GM08714 (cell line): Measurements from ENCODE around the gene MAX.
A peak's percentile ranks its signal among the peaks of the same experiment; 100 is the strongest.

Experiments
- H3K4me3 ChIP-seq: fragments of 200-500 bp; sonication (Bioruptor generic); 2 replicates; pipeline ENCODE4 v1.5.1; 2014; ENCODE audit warnings: mild to moderate bottlenecking, low read length, inconsistent platforms
- ZNF274 ChIP-seq: IDR thresholded peaks from 2 replicates; pipeline ENCODE4 v1.6.1; 2012; ENCODE audit warnings: mild to moderate bottlenecking, low read depth, low read length

The MAX gene

DNA sequence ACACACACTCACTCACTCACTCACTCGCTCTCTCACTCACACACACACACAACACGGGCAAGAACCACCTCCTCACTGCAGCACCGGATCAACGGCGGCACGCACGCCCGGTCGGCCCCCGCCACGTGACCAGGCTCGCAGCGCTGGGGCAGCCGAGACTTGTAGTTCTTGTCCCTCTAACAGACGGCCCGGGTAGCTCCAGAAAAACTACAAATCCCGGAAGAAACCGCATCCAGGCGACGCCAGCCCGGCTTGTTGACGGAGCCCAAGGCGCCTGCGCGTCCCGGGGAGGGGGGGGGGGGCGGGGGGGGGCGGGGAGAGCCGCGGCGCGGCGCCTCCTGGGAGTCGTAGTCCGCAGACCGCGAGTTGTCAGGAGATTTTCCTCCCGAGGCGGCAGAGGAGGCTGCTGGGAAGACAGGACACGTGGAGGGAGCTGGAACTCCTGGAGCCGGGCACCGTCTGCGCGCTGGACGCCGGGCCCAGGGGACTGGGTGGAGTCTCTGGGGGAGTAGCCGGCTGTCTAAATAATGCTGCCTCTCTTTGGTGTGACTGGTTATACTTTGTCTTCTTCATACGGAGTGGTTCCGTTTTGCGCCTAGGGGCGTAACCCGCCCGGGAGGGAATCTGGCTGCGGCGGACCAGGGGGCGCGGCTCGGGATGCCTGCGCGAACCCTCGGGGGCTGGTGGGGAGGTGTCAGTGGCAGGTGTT is at the start of gene MAX:
Gene MAX (minus strand): TSS at position 77 of the 709 bp plus-strand sequence. CDS start 178 bp downstream, outside the sequence.
- peak within 1 kb of the TSS; percentile 77 for H3K4me3 ChIP-seq
- no peak for TF ChIP-seq ZNF274

GRCh38 chr14:65151609-65151956 is 49.3 kb upstream of the MAX start:
- no peak overlapping the region for H3K4me3 ChIP-seq
- no peak for TF ChIP-seq ZNF274

GRCh38 chr14:65150898-65151608 is 48.7 kb upstream of the MAX start:
- no peak for TF ChIP-seq ZNF274
- no peak overlapping the region for H3K4me3 ChIP-seq

- no peak for TF ChIP-seq ZNF274
- no peak overlapping the region for H3K4me3 ChIP-seq
Measured at GRCh38 chr14:65149116-65149515, 46.8 kb upstream of the MAX start.

DNA sequence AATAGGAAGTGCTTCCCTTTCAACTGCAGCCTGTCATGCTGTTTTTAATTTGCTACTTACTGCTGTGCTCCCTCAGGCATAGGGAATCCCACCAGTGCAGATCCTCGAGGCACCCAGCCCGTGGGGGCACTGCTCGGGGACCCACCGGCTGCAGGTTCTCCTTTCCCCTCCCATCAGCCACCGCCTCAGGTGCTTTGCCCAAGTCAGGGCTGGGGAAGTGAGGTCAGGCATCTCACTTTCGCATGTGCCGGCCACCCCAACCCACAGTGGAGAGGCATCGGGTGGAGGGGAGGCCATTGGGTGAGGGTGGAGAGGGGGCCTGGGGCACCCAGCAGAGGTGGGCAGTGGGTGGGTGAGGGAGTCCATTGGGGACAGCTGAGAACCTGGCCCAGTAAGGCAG is 41.9 kb upstream of the MAX start:
- no peak for TF ChIP-seq ZNF274
- H3K4me3 ChIP-seq: no peak overlapping the region

DNA sequence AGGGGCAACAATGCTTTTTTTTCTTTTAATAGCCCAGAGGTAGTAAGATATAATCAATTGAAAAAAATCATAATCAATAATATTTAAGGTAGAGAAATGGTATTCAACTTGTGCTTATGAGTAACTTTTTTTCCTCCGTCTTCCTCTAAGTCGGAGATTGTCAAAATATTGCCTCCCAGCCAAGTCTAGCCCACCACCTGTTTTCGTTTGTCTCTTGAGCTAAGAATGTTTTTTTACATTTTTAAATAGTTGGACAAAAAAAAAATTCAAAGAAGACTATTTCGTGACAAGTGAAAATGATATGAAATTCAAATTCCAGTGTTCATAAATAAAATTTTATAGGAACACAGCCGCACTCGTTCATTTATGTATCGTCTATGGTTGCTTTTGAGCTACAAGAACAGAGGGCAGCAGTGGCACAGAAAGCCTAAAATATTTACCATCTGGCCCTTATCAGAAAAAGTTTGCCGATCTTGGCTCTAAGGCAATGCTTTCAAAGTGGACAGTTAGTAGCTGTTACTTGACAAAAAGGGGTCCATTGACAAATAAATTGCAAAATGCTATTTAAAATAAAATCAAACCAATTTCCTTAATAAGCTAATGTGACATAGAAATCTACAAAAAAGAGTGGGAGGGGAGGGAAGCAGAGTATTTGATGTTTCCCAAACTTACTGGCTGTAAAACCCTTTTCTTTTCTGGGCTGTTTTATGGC is 40.8 kb upstream of the MAX start:
- no peak overlapping the region for H3K4me3 ChIP-seq
- no peak for TF ChIP-seq ZNF274

DNA sequence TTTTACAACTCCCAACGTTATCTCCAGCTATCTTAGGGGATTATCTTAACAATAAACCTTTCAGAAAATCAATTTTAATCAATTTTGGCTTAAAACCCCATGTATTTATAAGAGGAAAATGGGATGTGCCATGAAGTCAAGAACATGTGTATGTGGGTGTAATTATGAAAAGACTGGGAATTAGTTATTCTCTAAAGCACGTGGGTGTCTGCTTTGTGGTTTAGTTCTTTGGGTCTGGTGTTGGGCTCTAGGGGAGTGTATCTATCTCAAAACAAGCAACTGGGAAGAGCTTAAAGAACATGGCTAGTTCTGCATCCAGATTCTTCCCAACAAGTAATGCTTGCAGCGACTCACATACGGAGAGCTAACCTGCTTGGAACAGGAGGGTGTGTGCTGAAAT is 40.1 kb upstream of the MAX start:
- no peak overlapping the region for H3K4me3 ChIP-seq

GRCh38 chr14:65141523-65141922 is 39.2 kb upstream of the MAX start:
- TF ChIP-seq ZNF274: no peak
- H3K4me3 ChIP-seq: no peak overlapping the region

More for the DNA sequence above, 40.1 kb upstream of the MAX start:
- TF ChIP-seq ZNF274: no peak

- no peak overlapping the region for H3K4me3 ChIP-seq
- no peak for TF ChIP-seq ZNF274
Measured at GRCh38 chr14:65137648-65138307, 35.5 kb upstream of the MAX start.

GRCh38 chr14:65134651-65135579 is 32.6 kb upstream of the MAX start:
- TF ChIP-seq ZNF274: no peak
- H3K4me3 ChIP-seq: no peak overlapping the region

DNA sequence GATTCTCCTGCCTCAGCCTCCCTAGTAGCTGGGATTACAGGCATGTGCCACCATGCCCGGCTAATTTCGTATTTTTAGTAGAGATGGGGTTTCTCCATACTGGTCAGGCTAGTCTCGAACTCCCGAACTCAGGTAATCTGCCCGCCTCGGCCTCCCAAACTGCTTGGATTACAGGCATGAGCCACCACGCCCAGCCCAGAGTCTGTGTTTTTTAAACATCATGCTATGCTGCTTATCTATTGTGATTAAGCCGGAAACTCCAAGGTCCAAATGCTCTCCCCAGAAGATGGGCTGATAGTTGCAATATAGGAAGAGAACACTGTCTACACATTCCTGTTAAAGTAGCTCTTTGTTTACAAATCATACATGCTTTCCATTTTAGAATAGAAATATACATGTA is 30.5 kb upstream of the MAX start:
- no peak overlapping the region for H3K4me3 ChIP-seq
- no peak for TF ChIP-seq ZNF274

DNA sequence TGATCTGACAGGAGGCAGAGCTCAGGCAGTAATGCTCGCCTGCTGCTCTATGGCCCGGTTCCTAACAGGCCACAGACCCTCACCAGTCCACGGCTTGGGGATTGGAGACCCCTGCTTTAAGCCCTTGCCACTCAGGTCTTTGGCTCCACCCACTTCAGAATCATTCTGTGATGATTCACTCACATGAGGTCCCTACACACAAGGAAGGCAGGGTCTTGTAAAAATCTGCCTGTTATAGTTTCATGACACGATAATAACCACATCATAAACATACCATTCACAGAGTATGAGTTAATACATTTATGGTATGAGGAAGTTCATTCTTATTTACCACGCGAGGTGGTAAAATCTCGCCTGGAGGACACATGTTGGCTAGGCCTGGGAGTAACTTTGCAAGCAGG is 29.0 kb upstream of the MAX start:
- H3K4me3 ChIP-seq: no peak overlapping the region
- TF ChIP-seq ZNF274: no peak

- TF ChIP-seq ZNF274: no peak
- no peak overlapping the region for H3K4me3 ChIP-seq
Measured at GRCh38 chr14:65128096-65128495, 25.8 kb upstream of the MAX start.
